Liver (tissue), 9 donors: ENCODE results near the gene GIPC2. TPM values are rescaled to one million over a fixed set of nuclear protein-coding genes. Genes with fewer than 3 reads are reported as not detected.
"Not testable (repeated sequence)": the region's sequence is repeated elsewhere in the genome, so short reads cannot be mapped to it uniquely, and the experiment has no call there.

Experiments
- DNase-seq: peaks from one replicate; pipeline ENCODE4 v3.0.0-alpha.2; 2017; ENCODE audit warnings: low spot score
- H3K27ac ChIP-seq, 2 donors: one replicate each; pipeline ENCODE4 v1.7.0; 2013; ENCODE audit warnings: inconsistent platforms in 2 of 2, low read length in 2 of 2, control low read depth in 1 of 2, low read depth in 1 of 2, mild to moderate bottlenecking in 1 of 2
- H3K27me3 ChIP-seq, 4 donors: one replicate each; pipeline versions ENCODE4 v1.6.1 to v1.7.0; 2013; ENCODE audit warnings: low read length in 3 of 4, inconsistent platforms in 1 of 4, mild to moderate bottlenecking in 1 of 4, moderate library complexity in 1 of 4; ENCODE audit not compliant: control insufficient read depth in 4 of 4, insufficient read depth in 4 of 4
- H3K36me3 ChIP-seq, 4 donors: one replicate each; pipeline versions ENCODE4 v1.6.1 to v1.7.0; 2013; ENCODE audit warnings: low read length in 3 of 4, mild to moderate bottlenecking in 3 of 4, low read depth in 1 of 4, moderate library complexity in 1 of 4; ENCODE audit not compliant: control insufficient read depth in 4 of 4, insufficient read depth in 3 of 4
- H3K4me1 ChIP-seq, 4 donors: one replicate each; pipeline versions ENCODE4 v1.6.1 to v1.7.0; 2013; ENCODE audit warnings: low read length in 3 of 4, mild to moderate bottlenecking in 3 of 4, moderate library complexity in 1 of 4; ENCODE audit not compliant: control insufficient read depth in 4 of 4, insufficient read depth in 4 of 4
- H3K4me3 ChIP-seq, 3 donors: one replicate each; pipeline versions ENCODE4 v1.6.1 to v1.7.0; 2013; ENCODE audit warnings: low read length in 3 of 3, control low read depth in 1 of 3, low read depth in 1 of 3, mild to moderate bottlenecking in 1 of 3
- H3K9ac ChIP-seq, 2 donors: one replicate each; pipeline ENCODE4 v1.7.0; 2013; ENCODE audit warnings: low read length in 2 of 2, mild to moderate bottlenecking in 2 of 2, moderate library complexity in 2 of 2, control low read depth in 1 of 2, low read depth in 1 of 2
- H3K9me3 ChIP-seq, 4 donors: one replicate each; pipeline versions ENCODE4 v1.6.1 to v1.7.0; 2013; ENCODE audit warnings: low read length in 3 of 4; ENCODE audit not compliant: control insufficient read depth in 4 of 4
- EGR1 ChIP-seq, 2 donors: IDR thresholded peaks; 2 replicates each; pipeline ENCODE4 v1.6.1; 2016 to 2018; ENCODE audit warnings: antibody characterized with exemption in 2 of 2, low read depth in 2 of 2
- FOXA1 ChIP-seq: IDR thresholded peaks from 2 replicates; pipeline ENCODE4 v1.6.1; 2016; ENCODE audit warnings: antibody characterized with exemption
- FOXA2 ChIP-seq: IDR thresholded peaks from 2 replicates; pipeline ENCODE4 v1.6.1; 2016; ENCODE audit warnings: antibody characterized with exemption
- GABPA ChIP-seq, 2 donors: IDR thresholded peaks in 1 of 2; conservative IDR thresholded peaks in 1 of 2; 2 replicates each; pipeline ENCODE4 v1.6.1; 2016; ENCODE audit warnings: antibody characterized with exemption in 2 of 2, mild to moderate bottlenecking in 1 of 2, moderate library complexity in 1 of 2
- HNF4A ChIP-seq, 2 donors: conservative IDR thresholded peaks; 2 replicates each; pipeline ENCODE4 v1.6.1; 2016; ENCODE audit warnings: antibody characterized with exemption in 2 of 2, mild to moderate bottlenecking in 2 of 2
- HNF4G ChIP-seq: IDR thresholded peaks from 2 replicates; pipeline ENCODE4 v1.6.1; 2016; ENCODE audit warnings: antibody characterized with exemption
- JUND ChIP-seq, 2 donors: IDR thresholded peaks; 2 replicates each; pipeline ENCODE4 v1.6.1; 2016; ENCODE audit warnings: antibody characterized with exemption in 2 of 2
- NR2F2 ChIP-seq: IDR thresholded peaks from 2 replicates; pipeline ENCODE4 v1.6.1; 2016; ENCODE audit warnings: antibody characterized with exemption
- RAD21 ChIP-seq, 2 donors: IDR thresholded peaks; 2 replicates each; pipeline ENCODE4 v1.6.1; 2016; ENCODE audit warnings: antibody characterized with exemption in 2 of 2, mild to moderate bottlenecking in 2 of 2
- RXRA ChIP-seq, 2 donors: IDR thresholded peaks; 2 replicates each; pipeline ENCODE4 v1.6.1; 2017 to 2018; ENCODE audit warnings: antibody characterized with exemption in 2 of 2, mild to moderate bottlenecking in 1 of 2
- SP1 ChIP-seq: IDR thresholded peaks from 2 replicates; pipeline ENCODE4 v1.6.1; 2018; ENCODE audit warnings: antibody characterized with exemption, mild to moderate bottlenecking
- YY1 ChIP-seq: IDR thresholded peaks from 2 replicates; pipeline ENCODE4 v1.6.1; 2016; ENCODE audit warnings: antibody characterized with exemption, mild to moderate bottlenecking
- WGBS: extraction: QIAGEN DNeasy Blood & Tissue Kit; methylation state at CpG from one replicate; pipeline ENCODE4 v1.1.7; 2013; 5-methylcytosine and 5-hydroxymethylcytosine counted together
- polyA plus RNA-seq, 2 donors: library from polyadenylated mRNA; stranded (reverse) in 1 of 2; unstranded in 1 of 2; fragments of 200-250 nt in 1 of 2; fragments of >200 nt in 1 of 2; fragmentation: Nextera tagmentation in 1 of 2; extraction: Ambion mirVana in 1 of 2; gene quantifications; one replicate each; pipeline versions ENCODE4 v1.2.1 to v1.2.3, GENCODE V29; 2013 to 2015
- total RNA-seq, 2 donors: library from RNA; depleted of rRNA; stranded (reverse); fragments of >200 nt; gene quantifications; one replicate each; pipeline ENCODE4 v1.2.3, GENCODE V29; 2014
- TF ChIP-seq, protein P1 (sequence below): IDR thresholded peaks from 2 replicates; pipeline ENCODE4 v1.6.1; 2016; ENCODE audit warnings: antibody characterized with exemption
- TF ChIP-seq, protein P2 (sequence below): IDR thresholded peaks from 2 replicates; pipeline ENCODE4 v1.6.1; 2016; ENCODE audit warnings: antibody characterized with exemption
- TF ChIP-seq, protein P3 (sequence below): IDR thresholded peaks from 2 replicates; pipeline ENCODE4 v1.6.1; 2016; ENCODE audit warnings: antibody characterized with exemption, mild to moderate bottlenecking
- TF ChIP-seq, protein P4 (sequence below): fragments of 150-350 bp; IDR thresholded peaks from 2 replicates; pipeline ENCODE4 v1.5.1; 2017; ENCODE audit warnings: improper control_type of control experiment, low read depth, low read length; ENCODE audit not compliant: missing input control
- TF ChIP-seq, protein P5 (sequence below): IDR thresholded peaks from 2 replicates; pipeline ENCODE4 v1.6.1; 2016; ENCODE audit warnings: antibody characterized with exemption
- donor health status: healthy.
- donor health status: healthy.
- donor health status: healthy.
- donor health status: healthy.
- donor health status: healthy.

The GIPC2 gene
- total and polyA plus RNA-seq, 4 donors: 3.7 to 10.9 (median 6.4) TPM

DNA sequence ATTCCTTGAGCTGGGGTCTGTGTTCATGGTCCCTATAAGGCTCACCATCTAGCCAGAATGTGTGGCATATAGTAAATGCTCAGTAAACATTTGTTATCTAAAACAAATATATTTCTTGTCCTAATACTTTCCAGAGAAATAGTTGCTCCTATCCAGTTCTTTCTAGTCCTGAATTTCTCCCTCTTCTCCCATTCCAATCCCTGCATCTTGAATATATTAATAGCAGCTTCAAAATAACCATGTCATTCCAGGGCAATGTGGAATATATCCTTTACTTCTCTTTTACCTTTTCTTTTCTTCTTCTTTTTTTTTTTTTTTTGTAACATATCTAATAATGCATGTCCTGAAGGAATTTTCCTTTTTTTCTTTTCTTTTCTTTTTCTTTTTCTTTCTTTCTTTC, 30.6 kb upstream of the GIPC2 start:
- H3K9ac ChIP-seq: no peak overlapping the region
- TF ChIP-seq FOXA2 (no peak), RXRA (IDR thresholded peaks at IDR 0.05) (no peak), NR2F2 (no peak)
- TF ChIP-seq, protein P1, sequence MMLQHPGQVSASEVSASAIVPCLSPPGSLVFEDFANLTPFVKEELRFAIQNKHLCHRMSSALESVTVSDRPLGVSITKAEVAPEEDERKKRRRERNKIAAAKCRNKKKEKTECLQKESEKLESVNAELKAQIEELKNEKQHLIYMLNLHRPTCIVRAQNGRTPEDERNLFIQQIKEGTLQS: no peak
- no peak overlapping the region for H3K27ac ChIP-seq
- DNase-seq: no peak
- no peaks in the 10 kb centered on the region for H3K27me3 ChIP-seq
- no peaks in the 10 kb centered on the region for H3K4me1 ChIP-seq
- H3K4me3 ChIP-seq: no peak overlapping the region
- no peaks in the 10 kb centered on the region for H3K9me3 ChIP-seq
- peaks cover 2 to 13% (median 8%) of the 10 kb centered on the region in 4 donors for H3K36me3 ChIP-seq

DNA sequence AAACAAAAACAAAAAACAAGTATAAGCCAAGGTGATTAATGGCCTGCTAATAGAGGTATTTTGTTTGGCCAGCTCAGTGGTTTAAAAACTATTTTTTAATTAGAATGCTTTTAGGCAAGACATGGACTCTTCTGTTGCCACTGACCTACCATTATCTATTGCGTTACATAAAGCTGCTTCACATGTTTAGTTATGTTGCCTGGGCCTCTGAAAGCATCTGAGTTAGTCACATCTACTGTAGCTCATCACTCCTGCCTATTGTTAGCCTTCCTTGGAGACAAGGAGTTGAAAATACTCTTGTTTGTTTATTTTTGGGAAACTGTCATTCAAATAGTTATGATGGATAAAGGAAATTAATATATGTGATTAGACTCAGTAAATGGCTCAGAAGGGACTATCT, 26.7 kb upstream of the GIPC2 start:
- no peaks in the 10 kb centered on the region for H3K27me3 ChIP-seq
- peaks cover 2 to 8% (median 5%) of the 10 kb centered on the region in 4 donors for H3K36me3 ChIP-seq
- no peaks in the 10 kb centered on the region for H3K9me3 ChIP-seq
- TF ChIP-seq JUND (IDR thresholded peaks at IDR 0.05) (no peak), EGR1 (IDR thresholded peaks at IDR 0.05; ENCODE audit: low read depth in 2 of 2) (no peak), YY1 (no peak), FOXA2 (no peak), SP1 (no peak), HNF4G (no peak), HNF4A (conservative IDR thresholded peaks at IDR 0.05) (no peak), RAD21 (IDR thresholded peaks at IDR 0.05) (no peak), NR2F2 (no peak), GABPA (IDR thresholded peaks at IDR 0.05 in 1 of 2, conservative IDR thresholded peaks at IDR 0.05 in 1 of 2) (no peak), FOXA1 (no peak), RXRA (IDR thresholded peaks at IDR 0.05) (no peak)
- TF ChIP-seq, protein P2, sequence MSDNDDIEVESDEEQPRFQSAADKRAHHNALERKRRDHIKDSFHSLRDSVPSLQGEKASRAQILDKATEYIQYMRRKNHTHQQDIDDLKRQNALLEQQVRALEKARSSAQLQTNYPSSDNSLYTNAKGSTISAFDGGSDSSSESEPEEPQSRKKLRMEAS: no peak
- TF ChIP-seq, protein P3, sequence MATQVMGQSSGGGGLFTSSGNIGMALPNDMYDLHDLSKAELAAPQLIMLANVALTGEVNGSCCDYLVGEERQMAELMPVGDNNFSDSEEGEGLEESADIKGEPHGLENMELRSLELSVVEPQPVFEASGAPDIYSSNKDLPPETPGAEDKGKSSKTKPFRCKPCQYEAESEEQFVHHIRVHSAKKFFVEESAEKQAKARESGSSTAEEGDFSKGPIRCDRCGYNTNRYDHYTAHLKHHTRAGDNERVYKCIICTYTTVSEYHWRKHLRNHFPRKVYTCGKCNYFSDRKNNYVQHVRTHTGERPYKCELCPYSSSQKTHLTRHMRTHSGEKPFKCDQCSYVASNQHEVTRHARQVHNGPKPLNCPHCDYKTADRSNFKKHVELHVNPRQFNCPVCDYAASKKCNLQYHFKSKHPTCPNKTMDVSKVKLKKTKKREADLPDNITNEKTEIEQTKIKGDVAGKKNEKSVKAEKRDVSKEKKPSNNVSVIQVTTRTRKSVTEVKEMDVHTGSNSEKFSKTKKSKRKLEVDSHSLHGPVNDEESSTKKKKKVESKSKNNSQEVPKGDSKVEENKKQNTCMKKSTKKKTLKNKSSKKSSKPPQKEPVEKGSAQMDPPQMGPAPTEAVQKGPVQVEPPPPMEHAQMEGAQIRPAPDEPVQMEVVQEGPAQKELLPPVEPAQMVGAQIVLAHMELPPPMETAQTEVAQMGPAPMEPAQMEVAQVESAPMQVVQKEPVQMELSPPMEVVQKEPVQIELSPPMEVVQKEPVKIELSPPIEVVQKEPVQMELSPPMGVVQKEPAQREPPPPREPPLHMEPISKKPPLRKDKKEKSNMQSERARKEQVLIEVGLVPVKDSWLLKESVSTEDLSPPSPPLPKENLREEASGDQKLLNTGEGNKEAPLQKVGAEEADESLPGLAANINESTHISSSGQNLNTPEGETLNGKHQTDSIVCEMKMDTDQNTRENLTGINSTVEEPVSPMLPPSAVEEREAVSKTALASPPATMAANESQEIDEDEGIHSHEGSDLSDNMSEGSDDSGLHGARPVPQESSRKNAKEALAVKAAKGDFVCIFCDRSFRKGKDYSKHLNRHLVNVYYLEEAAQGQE: no peak
- TF ChIP-seq, protein P1: no peak
- TF ChIP-seq, protein P4, sequence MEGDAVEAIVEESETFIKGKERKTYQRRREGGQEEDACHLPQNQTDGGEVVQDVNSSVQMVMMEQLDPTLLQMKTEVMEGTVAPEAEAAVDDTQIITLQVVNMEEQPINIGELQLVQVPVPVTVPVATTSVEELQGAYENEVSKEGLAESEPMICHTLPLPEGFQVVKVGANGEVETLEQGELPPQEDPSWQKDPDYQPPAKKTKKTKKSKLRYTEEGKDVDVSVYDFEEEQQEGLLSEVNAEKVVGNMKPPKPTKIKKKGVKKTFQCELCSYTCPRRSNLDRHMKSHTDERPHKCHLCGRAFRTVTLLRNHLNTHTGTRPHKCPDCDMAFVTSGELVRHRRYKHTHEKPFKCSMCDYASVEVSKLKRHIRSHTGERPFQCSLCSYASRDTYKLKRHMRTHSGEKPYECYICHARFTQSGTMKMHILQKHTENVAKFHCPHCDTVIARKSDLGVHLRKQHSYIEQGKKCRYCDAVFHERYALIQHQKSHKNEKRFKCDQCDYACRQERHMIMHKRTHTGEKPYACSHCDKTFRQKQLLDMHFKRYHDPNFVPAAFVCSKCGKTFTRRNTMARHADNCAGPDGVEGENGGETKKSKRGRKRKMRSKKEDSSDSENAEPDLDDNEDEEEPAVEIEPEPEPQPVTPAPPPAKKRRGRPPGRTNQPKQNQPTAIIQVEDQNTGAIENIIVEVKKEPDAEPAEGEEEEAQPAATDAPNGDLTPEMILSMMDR: no peak
- TF ChIP-seq, protein P5, sequence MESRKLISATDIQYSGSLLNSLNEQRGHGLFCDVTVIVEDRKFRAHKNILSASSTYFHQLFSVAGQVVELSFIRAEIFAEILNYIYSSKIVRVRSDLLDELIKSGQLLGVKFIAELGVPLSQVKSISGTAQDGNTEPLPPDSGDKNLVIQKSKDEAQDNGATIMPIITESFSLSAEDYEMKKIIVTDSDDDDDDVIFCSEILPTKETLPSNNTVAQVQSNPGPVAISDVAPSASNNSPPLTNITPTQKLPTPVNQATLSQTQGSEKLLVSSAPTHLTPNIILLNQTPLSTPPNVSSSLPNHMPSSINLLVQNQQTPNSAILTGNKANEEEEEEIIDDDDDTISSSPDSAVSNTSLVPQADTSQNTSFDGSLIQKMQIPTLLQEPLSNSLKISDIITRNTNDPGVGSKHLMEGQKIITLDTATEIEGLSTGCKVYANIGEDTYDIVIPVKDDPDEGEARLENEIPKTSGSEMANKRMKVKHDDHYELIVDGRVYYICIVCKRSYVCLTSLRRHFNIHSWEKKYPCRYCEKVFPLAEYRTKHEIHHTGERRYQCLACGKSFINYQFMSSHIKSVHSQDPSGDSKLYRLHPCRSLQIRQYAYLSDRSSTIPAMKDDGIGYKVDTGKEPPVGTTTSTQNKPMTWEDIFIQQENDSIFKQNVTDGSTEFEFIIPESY: no peak
- no peaks in the 10 kb centered on the region for H3K4me1 ChIP-seq
- no peak overlapping the region for H3K27ac ChIP-seq
- 98% methylated on average over 1 of the region's 1 CpG for whole genome bisulfite sequencing
- H3K4me3 ChIP-seq: no peak overlapping the region
- no peak overlapping the region for H3K9ac ChIP-seq
- no peak for DNase-seq

DNA sequence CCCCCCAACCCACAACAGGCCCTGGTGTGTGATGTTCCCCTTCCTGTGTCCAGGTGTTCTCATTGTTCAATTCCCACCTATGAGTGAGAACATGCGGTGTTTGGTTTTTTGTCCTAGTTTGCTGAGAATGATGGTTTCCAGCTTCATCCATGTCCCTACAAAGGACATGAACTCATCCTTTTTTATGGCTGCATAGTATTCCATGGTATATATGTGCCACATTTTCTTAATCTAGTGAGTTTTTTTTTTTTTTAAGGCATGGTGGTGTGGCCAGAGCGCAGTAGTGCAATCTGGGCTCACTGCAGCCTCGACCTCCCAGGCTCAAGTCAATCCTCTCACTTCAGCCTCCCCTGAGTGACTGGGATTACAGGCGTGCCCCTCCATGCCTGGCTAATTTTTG, 24.6 kb upstream of the GIPC2 start:
- H3K36me3 ChIP-seq, H3K9me3 ChIP-seq, H3K27ac ChIP-seq, H3K27me3 ChIP-seq, DNase-seq, H3K4me3 ChIP-seq, H3K9ac ChIP-seq, H3K4me1 ChIP-seq: not testable (repeated sequence)
- WGBS: 97% methylated on average over 4 of the region's 4 CpGs
